Trophoblast cell (in vitro differentiated cells and primary cell): ENCODE results near the gene MKS1.

Source experiments
- DNase-seq, 2 donors: peaks; one replicate each; pipeline ENCODE4 v3.0.0-alpha.2; 2016
- H2AFZ ChIP-seq: 2 replicates; pipeline ENCODE4 v1.6.1; 2013; ENCODE audit warnings: low read length, moderate library complexity, mild to moderate bottlenecking; ENCODE audit not compliant: insufficient read depth, poor library complexity
- H2AK5ac ChIP-seq: 2 replicates; pipeline ENCODE4 v1.6.1; 2013; ENCODE audit warnings: mild to moderate bottlenecking, low read length
- H2BK120ac ChIP-seq: 2 replicates; pipeline ENCODE4 v1.6.1; 2013; ENCODE audit warnings: low read length, mild to moderate bottlenecking, moderate library complexity; ENCODE audit not compliant: insufficient read depth, poor library complexity
- H2BK12ac ChIP-seq: 2 replicates; pipeline ENCODE4 v1.6.1; 2013; ENCODE audit warnings: mild to moderate bottlenecking, low read length, moderate library complexity
- H2BK5ac ChIP-seq: 2 replicates; pipeline ENCODE4 v1.6.1; 2013; ENCODE audit warnings: low read length, low read depth, moderate library complexity, mild to moderate bottlenecking; ENCODE audit not compliant: poor library complexity
- H3K14ac ChIP-seq: 2 replicates; pipeline ENCODE4 v1.6.1; 2013; ENCODE audit warnings: mild to moderate bottlenecking, low read length
- H3K18ac ChIP-seq: 2 replicates; pipeline ENCODE4 v1.6.1; 2013; ENCODE audit warnings: mild to moderate bottlenecking, low read length
- H3K23ac ChIP-seq: 2 replicates; pipeline ENCODE4 v1.6.1; 2013; ENCODE audit warnings: low read length
- H3K27ac ChIP-seq: 2 replicates; pipeline ENCODE4 v1.5.1; 2013; ENCODE audit warnings: low read depth, mild to moderate bottlenecking, inconsistent platforms, low read length, moderate library complexity
- H3K27me3 ChIP-seq: 2 replicates; pipeline ENCODE4 v1.6.1; 2013; ENCODE audit warnings: inconsistent platforms, mild to moderate bottlenecking, low read length, moderate library complexity; ENCODE audit not compliant: insufficient read depth
- H3K36me3 ChIP-seq, 2 experiments: 1 replicate in 1 of 2; 2 replicates in 1 of 2; pipeline ENCODE4 v1.6.1; 2013; ENCODE audit warnings: low read length in 2 of 2, mild to moderate bottlenecking in 2 of 2, moderate library complexity in 1 of 2; ENCODE audit not compliant: insufficient read depth in 2 of 2, control insufficient read depth in 1 of 2
- H3K4ac ChIP-seq: 2 replicates; pipeline ENCODE4 v1.6.1; 2013; ENCODE audit warnings: low read depth, mild to moderate bottlenecking, low read length, moderate library complexity
- H3K4me1 ChIP-seq, 2 experiments: 1 replicate in 1 of 2; 2 replicates in 1 of 2; pipeline ENCODE4 v1.6.1; 2013; ENCODE audit warnings: low read length in 2 of 2, mild to moderate bottlenecking in 2 of 2, moderate library complexity in 1 of 2; ENCODE audit not compliant: insufficient read depth in 2 of 2, control insufficient read depth in 1 of 2
- H3K4me2 ChIP-seq: 2 replicates; pipeline ENCODE4 v1.6.1; 2013; ENCODE audit warnings: inconsistent platforms, mild to moderate bottlenecking, low read length, moderate library complexity
- H3K4me3 ChIP-seq: 2 replicates; pipeline ENCODE4 v1.5.1; 2013; ENCODE audit warnings: mild to moderate bottlenecking, low read depth, low read length, inconsistent platforms
- H3K79me1 ChIP-seq: one replicate; pipeline ENCODE4 v1.6.1; 2013; ENCODE audit warnings: low read length
- H3K79me2 ChIP-seq: 2 replicates; pipeline ENCODE4 v1.6.1; 2013; ENCODE audit warnings: low read length, mild to moderate bottlenecking; ENCODE audit not compliant: control insufficient read depth, insufficient read depth, poor library complexity
- H3K9ac ChIP-seq: 2 replicates; pipeline ENCODE4 v1.6.1; 2013; ENCODE audit warnings: mild to moderate bottlenecking, low read length
- H3K9me3 ChIP-seq: 2 replicates; pipeline ENCODE4 v1.6.1; 2013; ENCODE audit warnings: low read depth, mild to moderate bottlenecking, control low read depth, inconsistent platforms, low read length; ENCODE audit not compliant: insufficient read depth
- H4K12ac ChIP-seq: 2 replicates; pipeline ENCODE4 v1.6.1; 2013; ENCODE audit warnings: low read depth, mild to moderate bottlenecking, low read length, moderate library complexity
- H4K8ac ChIP-seq: 2 replicates; pipeline ENCODE4 v1.6.1; 2013; ENCODE audit warnings: low read depth, mild to moderate bottlenecking, low read length, moderate library complexity
- H4K91ac ChIP-seq: one replicate; pipeline ENCODE4 v1.6.1; 2013; ENCODE audit warnings: low read depth, mild to moderate bottlenecking, low read length, moderate library complexity
- whole genome bisulfite sequencing: extraction: QIAGEN DNeasy Blood & Tissue Kit; methylation state at CpG from one replicate; pipeline ENCODE4 v1.1.7; 2013; ENCODE audit warnings: missing lambda C conversion rate; ENCODE audit not compliant: insufficient read length, insufficient coverage; ENCODE audit errors: extremely low coverage; 5-methylcytosine and 5-hydroxymethylcytosine counted together

MKS1 gene

DNA sequence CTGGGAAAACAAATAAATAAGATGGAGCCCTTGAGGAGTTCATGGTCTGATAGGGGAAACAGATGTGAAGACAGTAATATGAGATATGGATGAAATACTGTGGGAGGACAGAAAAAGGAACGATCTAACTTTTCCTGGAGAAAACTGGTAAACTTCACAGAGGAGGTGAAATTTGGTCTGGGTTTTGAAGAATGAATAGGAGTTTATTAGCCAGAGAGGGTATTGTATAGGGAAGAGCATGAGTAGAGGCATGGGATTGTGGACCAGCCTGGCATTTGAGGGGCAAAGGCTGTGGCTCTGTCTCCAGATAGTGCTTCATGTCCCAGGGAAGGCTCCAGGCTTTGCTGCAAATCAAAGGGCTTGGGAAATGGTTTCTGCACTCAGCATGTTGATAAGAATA, 20.9 kb upstream of the MKS1 start:
- no CpG with 5 or more reads among the region's 1 CpG for WGBS
- no peak overlapping the region for H2AFZ ChIP-seq
- H3K4me1 ChIP-seq = no peaks in the 10 kb centered on the region
- H3K4me3 ChIP-seq = no peak overlapping the region
- no peak overlapping the region for H3K9ac ChIP-seq
- H3K27me3 ChIP-seq = no peaks in the 10 kb centered on the region
- H4K91ac ChIP-seq = no peak overlapping the region
- H3K4me2 ChIP-seq = no peak overlapping the region
- no peaks in the 10 kb centered on the region for H3K79me1 ChIP-seq
- H4K12ac ChIP-seq = no peak overlapping the region
- no peak overlapping the region for H3K27ac ChIP-seq
- no peak overlapping the region for H2BK5ac ChIP-seq
- H2BK12ac ChIP-seq = no peak overlapping the region
- no peak overlapping the region for H4K8ac ChIP-seq
- H3K79me2 ChIP-seq = no peaks in the 10 kb centered on the region
- no peaks in the 10 kb centered on the region for H3K9me3 ChIP-seq
- no peak overlapping the region for H2BK120ac ChIP-seq
- no peak overlapping the region for H3K14ac ChIP-seq
- H2AK5ac ChIP-seq = no peak overlapping the region
- no peak overlapping the region for H3K18ac ChIP-seq
- no peaks in the 10 kb centered on the region for H3K36me3 ChIP-seq
- H3K4ac ChIP-seq = no peak overlapping the region
- H3K23ac ChIP-seq = no peak overlapping the region
- no peak for DNase-seq

DNA sequence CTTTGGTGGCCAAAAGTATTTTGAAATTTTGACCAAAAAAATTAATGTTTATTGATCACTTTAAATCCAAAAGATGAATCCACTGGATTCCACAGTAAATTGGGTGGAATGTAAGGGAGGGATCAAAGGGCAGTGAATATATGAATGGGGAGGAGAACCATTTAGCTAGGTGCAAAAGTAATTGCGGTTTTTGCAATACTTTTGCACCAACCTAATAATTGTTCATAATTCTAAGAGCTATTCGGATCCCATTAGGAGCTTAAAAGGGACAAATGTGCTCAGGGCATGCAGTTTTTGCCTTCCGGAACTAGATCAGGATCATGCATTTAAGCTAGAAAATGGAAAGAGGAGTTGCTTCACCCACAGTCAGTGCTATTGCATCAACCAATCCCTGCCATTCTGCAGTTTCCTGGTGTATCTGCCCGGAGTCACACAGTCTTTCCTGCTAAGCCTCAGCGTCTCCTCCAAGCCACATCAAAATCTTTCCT, 19.1 kb upstream of the MKS1 start, which contains the start of gene LPO:
TSS of gene LPO (plus strand) at position 438 of the 488 bp plus-strand sequence. CDS start 4,396 bp downstream, outside the sequence.
- Histone ChIP-seq H3K23ac (no peak within 1 kb of the TSS), H3K18ac (no peak within 1 kb of the TSS), H3K9ac (no peak within 1 kb of the TSS), H3K4me1 (no peaks in the 10 kb centered on the region), H2BK5ac (no peak within 1 kb of the TSS), H4K91ac (no peak within 1 kb of the TSS), H4K8ac (no peak within 1 kb of the TSS), H2AK5ac (no peak within 1 kb of the TSS), H3K27ac (no peak within 1 kb of the TSS), H3K79me1 (no peaks in the 10 kb centered on the region), H4K12ac (no peak within 1 kb of the TSS), H2BK120ac (no peak within 1 kb of the TSS), H3K36me3 (no peaks in the 10 kb centered on the region), H3K4me3 (no peak within 1 kb of the TSS), H3K4ac (no peak within 1 kb of the TSS), H3K27me3 (no peaks in the 10 kb centered on the region), H2BK12ac (no peak within 1 kb of the TSS), H2AFZ (no peak within 1 kb of the TSS), H3K14ac (no peak within 1 kb of the TSS), H3K79me2 (no peaks in the 10 kb centered on the region), H3K4me2 (no peak within 1 kb of the TSS), H3K9me3 (no peaks in the 10 kb centered on the region)
- WGBS = no CpG with 5 or more reads among the region's 5 CpGs
- DNase-seq = no peak

DNA sequence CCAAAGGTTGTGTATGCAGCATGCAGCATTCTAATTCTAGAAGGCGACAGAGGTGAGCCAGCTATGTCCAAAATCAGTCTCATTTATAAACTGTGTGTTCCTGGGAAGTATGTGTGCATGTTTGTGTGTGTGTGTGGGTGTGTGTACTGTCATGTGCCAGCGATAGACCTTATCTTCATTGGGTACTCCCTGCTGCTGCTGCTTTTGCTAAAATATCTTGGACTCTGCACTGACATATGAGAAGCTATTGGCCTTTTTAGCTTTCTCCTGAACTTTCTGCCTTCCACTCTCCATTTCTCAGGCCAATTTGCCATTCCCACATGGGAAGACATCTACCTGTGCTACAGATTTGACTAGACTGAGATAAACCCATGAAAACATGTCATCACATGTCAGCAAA, 17.3 kb upstream of the MKS1 start:
- WGBS = no CpG with 5 or more reads among the region's 2 CpGs
- Histone ChIP-seq H3K27me3 (no peaks in the 10 kb centered on the region), H3K4me3 (no peak overlapping the region)

DNA sequence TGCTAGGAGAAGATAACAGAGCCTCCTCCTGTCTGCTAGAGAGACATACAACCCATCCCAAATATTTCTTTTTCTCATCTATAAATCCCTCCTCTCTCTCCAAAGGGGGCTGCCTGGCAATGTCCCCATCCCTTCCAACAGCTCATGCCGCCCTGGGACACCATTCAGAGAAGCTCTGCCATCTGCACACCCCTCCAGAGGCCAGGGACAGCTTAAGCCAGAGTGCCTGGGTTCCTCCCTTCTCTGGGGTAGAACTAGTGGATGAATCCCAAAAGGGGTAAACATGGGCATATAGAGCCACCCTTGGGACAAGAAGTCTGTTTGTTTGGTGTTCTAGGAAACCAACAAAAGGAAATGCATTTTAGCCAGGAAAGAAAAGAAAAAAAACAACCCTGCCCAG, 16.8 kb upstream of the MKS1 start:
- H4K91ac ChIP-seq = no peak overlapping the region
- DNase-seq = no peak
- no peak overlapping the region for H2BK120ac ChIP-seq
- H2BK12ac ChIP-seq = no peak overlapping the region
- no peaks in the 10 kb centered on the region for H3K79me2 ChIP-seq
- WGBS = no CpG with 5 or more reads among the region's 1 CpG
- H2AFZ ChIP-seq = no peak overlapping the region
- H3K4ac ChIP-seq = no peak overlapping the region
- H3K27me3 ChIP-seq = no peaks in the 10 kb centered on the region
- no peak overlapping the region for H3K23ac ChIP-seq
- no peak overlapping the region for H2AK5ac ChIP-seq
- H3K18ac ChIP-seq = no peak overlapping the region
- no peaks in the 10 kb centered on the region for H3K4me1 ChIP-seq
- no peak overlapping the region for H3K4me2 ChIP-seq
- no peaks in the 10 kb centered on the region for H3K9me3 ChIP-seq
- H3K27ac ChIP-seq = no peak overlapping the region
- no peak overlapping the region for H4K8ac ChIP-seq
- H3K14ac ChIP-seq = no peak overlapping the region
- no peak overlapping the region for H4K12ac ChIP-seq
- H3K79me1 ChIP-seq = no peaks in the 10 kb centered on the region
- no peak overlapping the region for H3K9ac ChIP-seq
- H3K36me3 ChIP-seq = no peaks in the 10 kb centered on the region
- no peak overlapping the region for H2BK5ac ChIP-seq
- no peak overlapping the region for H3K4me3 ChIP-seq

More for the DNA sequence above, 17.3 kb upstream of the MKS1 start:
- Histone ChIP-seq H3K27ac (no peak overlapping the region), H3K9me3 (no peaks in the 10 kb centered on the region), H3K23ac (no peak overlapping the region), H3K18ac (no peak overlapping the region), H3K79me1 (no peaks in the 10 kb centered on the region), H3K4me1 (no peaks in the 10 kb centered on the region), H2BK5ac (no peak overlapping the region), H3K9ac (no peak overlapping the region), H4K91ac (no peak overlapping the region), H2BK120ac (no peak overlapping the region), H3K4me2 (no peak overlapping the region), H3K4ac (no peak overlapping the region), H2AK5ac (no peak overlapping the region), H3K14ac (no peak overlapping the region), H2AFZ (no peak overlapping the region), H2BK12ac (no peak overlapping the region), H4K8ac (no peak overlapping the region), H3K79me2 (no peaks in the 10 kb centered on the region), H4K12ac (no peak overlapping the region), H3K36me3 (no peaks in the 10 kb centered on the region)
- DNase-seq = no peak
